ENCODE results near the gene ACTR1B.

Gene ACTR1B

DNA sequence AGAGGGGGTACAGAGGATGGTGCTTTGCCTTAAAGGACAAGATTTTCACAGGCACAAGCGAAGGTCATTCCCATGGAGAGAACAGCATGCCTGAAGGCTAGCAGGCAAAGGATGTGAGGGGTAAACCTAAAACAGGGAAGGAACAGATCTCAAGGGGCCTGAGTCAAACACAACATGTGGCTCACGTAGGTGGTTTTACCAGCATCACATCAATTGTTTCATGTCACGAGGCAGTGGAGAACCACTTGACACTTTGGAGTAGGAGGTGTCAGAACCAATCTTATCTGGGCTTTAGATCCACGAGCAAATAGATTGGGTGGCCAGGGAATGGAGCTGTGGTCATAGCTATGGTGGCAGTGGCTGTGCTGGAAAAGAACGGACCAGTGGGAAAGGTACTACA lies 9.5 kb downstream of the ACTR1B start:
- TF ChIP-seq, protein P1, sequence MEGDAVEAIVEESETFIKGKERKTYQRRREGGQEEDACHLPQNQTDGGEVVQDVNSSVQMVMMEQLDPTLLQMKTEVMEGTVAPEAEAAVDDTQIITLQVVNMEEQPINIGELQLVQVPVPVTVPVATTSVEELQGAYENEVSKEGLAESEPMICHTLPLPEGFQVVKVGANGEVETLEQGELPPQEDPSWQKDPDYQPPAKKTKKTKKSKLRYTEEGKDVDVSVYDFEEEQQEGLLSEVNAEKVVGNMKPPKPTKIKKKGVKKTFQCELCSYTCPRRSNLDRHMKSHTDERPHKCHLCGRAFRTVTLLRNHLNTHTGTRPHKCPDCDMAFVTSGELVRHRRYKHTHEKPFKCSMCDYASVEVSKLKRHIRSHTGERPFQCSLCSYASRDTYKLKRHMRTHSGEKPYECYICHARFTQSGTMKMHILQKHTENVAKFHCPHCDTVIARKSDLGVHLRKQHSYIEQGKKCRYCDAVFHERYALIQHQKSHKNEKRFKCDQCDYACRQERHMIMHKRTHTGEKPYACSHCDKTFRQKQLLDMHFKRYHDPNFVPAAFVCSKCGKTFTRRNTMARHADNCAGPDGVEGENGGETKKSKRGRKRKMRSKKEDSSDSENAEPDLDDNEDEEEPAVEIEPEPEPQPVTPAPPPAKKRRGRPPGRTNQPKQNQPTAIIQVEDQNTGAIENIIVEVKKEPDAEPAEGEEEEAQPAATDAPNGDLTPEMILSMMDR (IDR thresholded peaks at IDR 0.05) = no peak

- TF ChIP-seq, protein P1 (IDR thresholded peaks at IDR 0.05) = no peak
Measured at GRCh38 chr2:97653874-97654273, 10.0 kb downstream of the ACTR1B start.

DNA sequence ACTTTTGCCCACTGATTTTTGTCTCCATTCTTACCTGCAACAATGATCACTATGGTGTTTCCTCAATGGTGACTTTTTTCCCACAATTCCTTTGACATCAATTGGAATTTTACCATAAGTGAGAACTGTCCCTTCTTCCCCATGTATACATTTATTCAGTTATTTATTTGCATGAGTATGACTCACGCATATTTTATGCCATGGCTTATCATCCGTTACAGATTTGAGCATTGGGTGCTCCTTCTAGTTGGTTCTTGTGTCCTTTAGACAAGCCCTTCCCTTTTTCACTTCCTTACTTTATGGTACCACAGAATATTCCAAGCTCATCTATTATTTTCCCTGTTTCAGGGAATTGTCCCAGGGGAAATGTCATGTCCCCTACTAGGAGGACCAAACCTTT lies 10.4 kb downstream of the ACTR1B start:
- TF ChIP-seq, protein P1 (IDR thresholded peaks at IDR 0.05) = no peak

GRCh38 chr2:97651114-97651513 lies 12.7 kb downstream of the ACTR1B start:
- TF ChIP-seq, protein P1 (IDR thresholded peaks at IDR 0.05) = no peak

GRCh38 chr2:97646977-97647376 lies 16.9 kb downstream of the ACTR1B start:
- TF ChIP-seq, protein P1 (IDR thresholded peaks at IDR 0.05) = no peak

DNA sequence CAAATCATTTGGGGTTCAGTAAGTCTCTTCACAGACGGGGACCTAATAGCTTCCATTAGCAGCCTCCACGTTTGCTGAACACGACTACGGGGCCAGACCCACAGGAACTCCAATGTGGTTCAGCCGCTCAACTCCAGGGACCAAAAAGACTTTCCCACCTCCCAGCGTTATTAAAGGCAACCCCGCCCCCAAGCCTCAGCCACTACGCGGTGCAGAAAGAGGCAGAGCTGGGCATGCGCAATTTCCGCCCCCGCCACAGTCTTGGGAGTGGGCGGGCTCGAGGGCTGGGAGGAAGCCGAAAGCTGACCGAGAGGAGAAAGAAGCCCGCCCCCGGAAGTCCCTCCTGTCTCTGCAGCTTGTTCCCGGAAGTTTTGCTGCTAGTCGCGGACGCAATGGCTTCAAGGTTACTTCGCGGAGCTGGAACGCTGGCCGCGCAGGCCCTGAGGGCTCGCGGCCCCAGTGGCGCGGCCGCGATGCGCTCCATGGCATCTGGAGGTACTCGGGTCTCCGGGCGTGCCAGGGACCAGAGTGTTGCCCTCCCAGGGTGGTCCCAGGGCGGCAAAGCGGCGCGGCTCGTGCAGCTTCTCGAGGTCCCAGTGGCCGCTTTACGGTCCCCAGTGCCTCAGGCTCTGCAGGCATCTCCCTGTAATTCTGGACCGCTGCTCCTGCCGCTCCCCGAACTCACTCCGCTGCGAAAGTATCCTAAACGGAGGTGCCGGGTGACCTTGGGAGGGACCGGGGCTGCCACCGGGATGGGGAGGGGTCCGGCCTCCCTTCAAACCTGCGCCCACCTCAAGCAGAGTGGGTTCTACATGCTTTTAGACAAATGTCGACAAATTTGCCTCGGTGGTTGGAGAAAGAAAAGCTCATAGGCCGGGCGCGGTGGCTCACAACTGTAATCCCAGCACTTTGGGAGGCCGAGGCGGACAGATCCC lies 17.9 kb downstream of the ACTR1B start, which contains the start of gene COX5B:
Gene COX5B, plus strand, starts transcription at position 368 of the 935 bp plus-strand sequence. Its CDS starts 25 bp downstream, at position 393.
- TF ChIP-seq, protein P1 (IDR thresholded peaks at IDR 0.05) = no peak

DNA sequence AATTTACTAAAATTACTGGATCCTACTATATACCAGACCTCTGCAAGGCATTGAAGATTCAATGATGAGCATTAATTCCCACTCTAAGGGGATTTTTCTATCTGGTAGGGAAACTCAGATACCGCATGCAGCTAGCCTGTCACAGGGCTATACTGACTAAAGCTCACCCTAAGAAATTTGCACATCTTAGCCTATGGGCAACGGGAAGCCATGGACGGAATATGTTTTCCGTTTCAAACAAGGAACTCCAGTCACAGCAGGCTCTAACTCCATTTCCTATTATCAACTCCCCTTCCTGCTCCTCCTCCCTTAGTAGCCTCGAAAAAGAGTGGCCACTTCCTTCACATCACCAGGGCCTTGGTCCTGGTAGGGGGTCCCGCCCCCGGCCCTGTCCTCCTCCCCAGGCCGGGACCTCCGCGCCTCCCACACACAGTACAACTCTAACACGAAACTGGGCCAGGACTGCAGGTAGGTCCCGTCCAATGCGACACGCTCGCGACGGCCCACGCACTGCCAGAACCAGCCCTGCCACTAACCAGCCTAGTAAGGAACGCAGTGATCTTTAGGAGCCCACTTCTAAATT lies 18.6 kb downstream of the ACTR1B start:
- TF ChIP-seq, protein P1 (IDR thresholded peaks at IDR 0.05) = no peak
